ENCODE data around the gene GALNT9.
"Not testable (repeated sequence)": the region's sequence is repeated elsewhere in the genome, so short reads cannot be mapped to it uniquely, and the experiment has no call there.

GALNT9 gene

GRCh38 chr12:132230381-132230780 is 99.0 kb downstream of the GALNT9 start:
- no peak for DNase-seq (ENCODE audit: low spot score)

- DNase-seq (ENCODE audit: low spot score): no peak
Measured at GRCh38 chr12:132229926-132230325, 99.5 kb downstream of the GALNT9 start.

- DNase-seq (ENCODE audit: low spot score): no peak
Measured at GRCh38 chr12:132229193-132229760, 100.1 kb downstream of the GALNT9 start.

GRCh38 chr12:132228476-132229192 is 100.8 kb downstream of the GALNT9 start:
- no peak for DNase-seq (ENCODE audit: low spot score)

GRCh38 chr12:132227782-132228475 is 101.5 kb downstream of the GALNT9 start:
- no peak for DNase-seq (ENCODE audit: low spot score)

GRCh38 chr12:132227118-132227517 is 102.3 kb downstream of the GALNT9 start:
- no peak for DNase-seq (ENCODE audit: low spot score)

- DNase-seq (ENCODE audit: low spot score): no peak
Measured at GRCh38 chr12:132226604-132227003, 102.8 kb downstream of the GALNT9 start.

- no peak for DNase-seq (ENCODE audit: low spot score)
Measured at GRCh38 chr12:132225214-132225613, 104.2 kb downstream of the GALNT9 start.

GRCh38 chr12:132224484-132224883 is 104.9 kb downstream of the GALNT9 start:
- no peak for DNase-seq (ENCODE audit: low spot score)

- no peak for DNase-seq (ENCODE audit: low spot score)
Measured at GRCh38 chr12:132222808-132223173, 106.6 kb downstream of the GALNT9 start.

GRCh38 chr12:132222096-132222807 is 107.1 kb downstream of the GALNT9 start:
- peak; percentile 19 for DNase-seq (ENCODE audit: low spot score)

GRCh38 chr12:132219761-132220160 is 109.6 kb downstream of the GALNT9 start:
- DNase-seq (ENCODE audit: low spot score): not testable (repeated sequence)

- DNase-seq (ENCODE audit: low spot score): no peak
Measured at GRCh38 chr12:132219323-132219722, 110.1 kb downstream of the GALNT9 start.

- peak; percentile 42 for DNase-seq (ENCODE audit: low spot score)
Measured at GRCh38 chr12:132218915-132219314, 110.5 kb downstream of the GALNT9 start.

- DNase-seq (ENCODE audit: low spot score): no peak
Measured at GRCh38 chr12:132218527-132218875, 110.9 kb downstream of the GALNT9 start.

- no peak for DNase-seq (ENCODE audit: low spot score)
Measured at GRCh38 chr12:132217800-132218526, 111.4 kb downstream of the GALNT9 start.

- DNase-seq (ENCODE audit: low spot score): no peak
Measured at GRCh38 chr12:132217371-132217770, 112.0 kb downstream of the GALNT9 start.

GRCh38 chr12:132216354-132216987 is 112.9 kb downstream of the GALNT9 start:
- DNase-seq (ENCODE audit: low spot score): no peak

- no peak for DNase-seq (ENCODE audit: low spot score)
Measured at GRCh38 chr12:132215299-132215989, 113.9 kb downstream of the GALNT9 start.

GRCh38 chr12:132214891-132215290 is 114.5 kb downstream of the GALNT9 start:
- DNase-seq (ENCODE audit: low spot score): no peak

GRCh38 chr12:132214161-132214476 is 115.3 kb downstream of the GALNT9 start:
- DNase-seq (ENCODE audit: low spot score): no peak
